Measurements from ENCODE around the gene NAA25.
"Not testable (repeated sequence)": the region's sequence is repeated elsewhere in the genome, so short reads cannot be mapped to it uniquely, and the experiment has no call there.

The NAA25 gene

DNA sequence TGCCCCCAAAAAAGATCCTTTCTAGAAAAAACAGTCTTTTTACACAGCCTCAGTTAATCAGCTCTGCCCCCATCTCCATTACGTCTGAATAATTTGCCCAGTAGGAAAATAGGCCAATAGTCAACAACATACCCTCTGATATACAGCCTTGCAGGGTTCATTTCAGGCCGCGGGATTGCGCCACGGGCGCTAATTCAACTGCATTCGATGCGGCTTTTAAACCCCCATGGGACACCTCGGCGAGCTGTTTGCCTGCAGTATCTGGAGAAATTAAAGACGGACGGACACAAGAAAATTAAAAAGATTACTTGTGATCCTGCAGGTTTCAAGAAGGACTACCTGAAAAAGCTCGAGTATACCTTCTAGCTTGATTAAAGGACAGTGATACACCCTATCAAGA is 59.2 kb downstream of the NAA25 start:
- DNase-seq, result no peak

DNA sequence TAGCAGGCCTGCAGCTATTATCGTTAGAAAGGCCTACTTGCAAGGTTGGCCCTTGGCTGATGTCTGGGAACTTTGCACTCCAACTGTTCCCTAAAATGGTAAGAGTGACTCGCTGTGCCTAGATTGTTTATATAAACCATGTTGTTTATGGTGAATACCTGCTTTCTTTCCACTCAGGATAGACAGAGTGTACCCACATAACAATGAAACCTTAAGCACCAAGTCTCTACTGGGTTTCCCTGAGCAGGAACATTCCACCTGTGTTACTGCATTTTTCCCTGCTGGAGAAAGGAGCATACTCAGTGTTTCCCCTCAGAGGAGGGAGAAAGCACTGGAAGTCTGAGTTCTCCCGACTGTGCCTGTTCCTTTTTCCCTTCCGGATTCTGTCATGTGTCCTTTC is 62.6 kb downstream of the NAA25 start:
- no peak for DNase-seq

- not testable (repeated sequence) for DNase-seq
Measured at GRCh38 chr12:112036614-112037013, 72.0 kb downstream of the NAA25 start.

- DNase-seq, result no peak
Measured at GRCh38 chr12:112035219-112035785, 73.3 kb downstream of the NAA25 start.

DNA sequence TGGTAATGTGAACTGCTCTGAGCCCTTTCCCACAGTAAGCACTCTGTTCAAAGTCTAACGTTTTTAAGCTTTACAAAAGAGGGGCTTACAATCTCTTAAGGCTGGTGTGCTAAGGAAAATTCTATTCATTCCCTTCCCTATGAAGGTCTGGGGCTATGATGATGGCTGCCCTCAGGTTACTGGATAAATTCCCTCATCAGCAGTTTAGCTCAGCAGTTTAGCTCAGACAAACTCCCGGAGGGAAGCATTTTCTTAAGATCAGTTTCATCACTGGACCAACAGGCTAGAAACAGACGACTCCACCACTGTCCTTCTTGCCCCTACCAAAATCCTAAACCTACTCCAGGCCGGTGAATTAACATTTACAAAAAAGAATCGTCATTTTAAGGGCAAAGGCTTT is 76.3 kb downstream of the NAA25 start:
- no peak for DNase-seq

- DNase-seq, result no peak
Measured at GRCh38 chr12:112031472-112031871, 77.1 kb downstream of the NAA25 start.

DNA sequence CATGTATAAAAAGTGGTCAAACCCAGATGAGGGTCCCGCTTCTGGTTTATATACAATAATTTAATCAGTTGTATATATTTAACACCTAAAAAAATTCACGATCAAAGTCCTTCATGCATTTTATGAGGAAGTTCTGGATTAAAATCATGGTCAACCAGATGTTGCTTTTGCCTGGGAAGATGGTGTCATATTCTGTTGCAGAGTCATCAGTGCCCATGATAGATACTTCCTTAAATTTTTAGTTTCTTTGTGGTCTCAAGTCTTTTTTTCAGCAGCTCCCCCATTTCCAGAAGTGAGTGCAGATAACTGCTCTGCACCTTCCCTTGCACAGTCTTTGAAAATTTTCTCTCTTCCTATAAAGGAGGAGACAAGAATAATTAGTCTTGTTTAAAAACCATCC is 79.3 kb downstream of the NAA25 start:
- no peak for DNase-seq

- no peak for DNase-seq
Measured at GRCh38 chr12:112025808-112026375, 82.7 kb downstream of the NAA25 start.

DNA sequence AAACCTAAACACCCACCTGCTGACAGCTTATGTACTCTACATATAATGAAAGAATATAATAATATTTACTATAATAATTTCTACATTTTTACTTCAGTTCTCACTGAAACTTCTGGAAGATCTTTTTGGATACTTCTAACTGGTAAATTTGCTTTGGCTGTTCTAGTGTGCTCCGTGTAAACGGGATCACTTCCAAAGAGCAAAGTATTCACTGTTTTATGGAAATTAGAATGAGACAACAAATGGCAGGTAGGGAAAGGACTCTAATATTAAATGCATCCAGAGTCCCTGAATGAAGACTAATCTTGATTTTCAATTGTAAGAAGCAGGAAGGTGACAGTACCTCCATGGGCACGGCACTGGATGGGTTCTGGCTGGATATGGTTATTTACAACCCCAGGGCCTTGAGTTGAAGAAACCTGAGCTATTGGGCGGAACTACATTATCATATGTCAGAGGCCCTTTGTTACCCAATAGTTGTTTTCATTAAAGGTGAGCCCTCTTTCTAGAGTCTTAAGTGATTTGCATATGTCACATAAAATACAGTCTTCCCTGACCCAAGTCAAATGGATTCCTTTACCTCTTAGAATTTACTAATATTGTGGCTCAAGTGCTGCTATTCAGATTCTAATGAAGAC is 84.7 kb downstream of the NAA25 start:
- DNase-seq, result no peak

DNA sequence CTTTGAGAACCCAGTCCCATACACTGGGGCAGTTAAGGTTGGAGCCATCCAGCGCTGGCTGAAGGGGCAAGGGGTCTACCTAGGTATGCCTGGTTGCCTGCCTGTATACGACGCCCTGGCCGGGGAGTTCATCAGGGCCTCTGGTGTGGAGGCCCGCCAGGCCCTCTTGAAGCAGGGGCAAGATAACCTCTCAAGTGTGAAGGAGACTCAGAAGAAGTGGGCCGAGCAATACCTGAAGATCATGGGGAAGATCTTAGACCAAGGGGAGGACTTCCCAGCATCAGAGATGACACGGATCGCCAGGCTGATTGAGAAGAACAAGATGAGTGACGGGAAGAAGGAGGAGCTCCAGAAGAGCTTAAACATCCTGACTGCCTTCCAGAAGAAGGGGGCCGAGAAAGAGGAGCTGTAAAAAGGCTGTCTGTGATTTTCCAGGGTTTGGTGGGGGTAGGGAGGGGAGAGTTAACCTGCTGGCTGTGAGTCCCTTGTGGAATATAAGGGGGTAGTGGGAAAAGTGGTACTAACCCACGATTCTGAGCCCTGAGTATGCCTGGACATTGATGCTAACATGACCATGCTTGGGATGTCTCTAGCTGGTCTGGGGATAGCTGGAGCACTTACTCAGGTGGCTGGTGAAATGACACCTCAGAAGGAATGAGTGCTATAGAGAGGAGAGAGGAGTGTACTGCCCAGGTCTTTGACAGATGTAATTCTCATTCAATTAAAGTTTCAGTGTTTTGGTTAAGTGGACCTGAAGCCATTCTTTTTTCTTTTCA is 86.2 kb downstream of the NAA25 start:
- no peak for DNase-seq

DNA sequence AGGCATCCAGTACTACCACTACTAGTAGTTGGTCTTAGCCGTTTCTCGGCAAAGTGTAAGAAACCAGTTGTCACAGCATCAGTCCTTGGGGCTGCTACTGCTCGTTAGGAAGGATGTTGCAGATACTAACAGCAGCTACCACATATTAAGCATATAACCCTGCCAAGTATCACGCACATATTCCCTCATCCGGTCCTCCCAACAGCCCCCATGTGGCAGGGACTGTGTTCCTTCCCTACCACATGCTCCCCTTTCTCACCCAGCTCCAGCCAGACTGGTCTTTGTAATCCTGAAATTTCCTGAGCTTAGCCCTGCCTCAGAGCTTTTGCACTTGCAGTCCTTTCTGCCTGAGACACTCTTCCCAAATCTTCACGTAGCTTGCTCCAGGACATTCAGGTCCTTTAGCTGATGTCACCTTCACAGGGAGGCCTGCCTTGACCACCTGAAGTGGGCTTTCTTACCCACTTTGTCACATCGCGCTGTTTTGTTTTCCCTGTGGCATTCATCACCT is 87.6 kb downstream of the NAA25 start:
- no peak for DNase-seq

GRCh38 chr12:112018571-112019237 is 89.9 kb downstream of the NAA25 start:
- DNase-seq, result no peak

DNA sequence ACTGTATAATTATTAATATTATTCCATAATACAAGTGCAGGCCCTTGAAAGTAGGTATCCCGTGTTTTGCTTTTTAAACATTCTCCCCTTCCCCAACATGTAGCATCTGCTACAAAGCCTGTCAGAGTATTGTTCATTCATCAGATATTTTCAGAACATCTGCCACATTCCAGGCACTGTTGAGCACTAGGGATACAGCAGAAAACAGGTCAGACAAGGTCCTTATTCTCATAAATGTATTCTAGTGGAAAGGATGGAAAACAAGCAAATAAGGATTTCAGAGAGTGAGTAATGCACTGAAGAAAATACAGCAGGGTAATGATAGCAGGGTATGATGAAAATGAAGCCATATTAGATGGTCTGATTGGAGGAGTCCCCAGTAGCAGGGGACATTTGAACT is 91.5 kb downstream of the NAA25 start:
- no peak for DNase-seq

DNA sequence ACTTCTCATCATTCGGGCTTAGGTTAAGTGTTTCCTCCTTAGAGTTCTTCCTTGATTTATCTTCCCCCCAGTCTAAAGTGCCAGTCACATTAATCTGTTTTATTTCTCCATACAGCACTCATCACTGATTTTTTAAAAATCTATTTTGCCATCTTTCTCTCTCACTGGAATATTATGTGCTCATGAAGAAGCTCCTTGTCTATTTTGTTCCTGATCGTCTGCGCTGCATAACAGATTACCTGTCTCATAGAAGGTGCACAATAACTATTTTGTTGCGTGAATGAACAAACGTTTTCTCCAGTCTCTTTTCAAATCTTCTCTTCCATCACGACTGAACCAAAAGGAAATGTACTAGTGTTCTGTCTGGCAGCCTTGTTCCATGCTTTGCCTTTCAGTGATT is 92.6 kb downstream of the NAA25 start:
- no peak for DNase-seq

GRCh38 chr12:112013601-112014402 is 94.8 kb downstream of the NAA25 start:
- DNase-seq, result peak; percentile 78

DNA sequence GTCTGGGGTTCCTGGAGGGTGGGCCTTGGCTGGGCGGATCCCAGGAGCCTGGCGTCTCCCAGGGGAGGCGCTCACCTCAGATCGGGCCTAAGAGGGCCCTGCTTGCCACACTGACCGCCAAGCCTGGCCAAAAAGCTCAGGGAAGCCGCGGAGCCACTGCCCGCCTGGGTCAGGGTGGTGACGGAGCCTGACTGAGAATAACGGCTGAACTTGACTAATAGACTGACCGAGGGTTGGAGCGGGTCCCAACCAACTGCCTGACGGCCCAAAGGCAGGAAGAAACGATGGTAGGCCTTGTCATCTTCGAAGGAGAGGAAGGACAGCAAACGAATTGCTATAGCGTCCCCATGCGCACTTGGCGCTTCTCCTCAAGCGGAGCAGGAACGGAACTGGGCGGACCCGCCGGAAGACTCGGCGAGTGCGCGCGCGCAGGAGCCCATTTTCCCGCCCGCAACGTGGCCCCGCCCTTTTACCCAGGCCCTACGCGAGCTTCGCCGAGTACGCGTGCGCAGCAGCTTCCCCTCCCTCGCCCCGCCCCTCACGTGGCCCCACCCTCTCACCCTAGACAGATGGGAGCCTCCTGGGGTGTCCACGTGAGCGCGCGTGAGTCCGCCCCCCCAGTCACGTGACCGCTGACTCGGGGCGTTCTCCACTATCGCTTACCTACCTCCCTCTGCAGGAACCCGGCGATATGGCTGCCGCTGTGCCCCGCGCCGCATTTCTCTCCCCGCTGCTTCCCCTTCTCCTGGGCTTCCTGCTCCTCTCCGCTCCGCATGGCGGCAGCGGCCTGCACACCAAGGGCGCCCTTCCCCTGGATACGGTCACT is 95.6 kb downstream of the NAA25 start, which contains the start of the genes ERP29 and TMEM116:
TSS of gene ERP29 (plus strand) at position 652 of the 826 bp plus-strand sequence. CDS start at position 692, 40 bp downstream.
TSS of gene TMEM116 (minus strand) at position 391 of the 826 bp plus-strand sequence. CDS start 7,895 bp downstream, outside the sequence.
- peak; percentile 100 for DNase-seq

GRCh38 chr12:112011685-112012084 is 96.9 kb downstream of the NAA25 start:
- DNase-seq, result no peak

GRCh38 chr12:112010415-112011344 is 97.9 kb downstream of the NAA25 start:
- no peak for DNase-seq

DNA sequence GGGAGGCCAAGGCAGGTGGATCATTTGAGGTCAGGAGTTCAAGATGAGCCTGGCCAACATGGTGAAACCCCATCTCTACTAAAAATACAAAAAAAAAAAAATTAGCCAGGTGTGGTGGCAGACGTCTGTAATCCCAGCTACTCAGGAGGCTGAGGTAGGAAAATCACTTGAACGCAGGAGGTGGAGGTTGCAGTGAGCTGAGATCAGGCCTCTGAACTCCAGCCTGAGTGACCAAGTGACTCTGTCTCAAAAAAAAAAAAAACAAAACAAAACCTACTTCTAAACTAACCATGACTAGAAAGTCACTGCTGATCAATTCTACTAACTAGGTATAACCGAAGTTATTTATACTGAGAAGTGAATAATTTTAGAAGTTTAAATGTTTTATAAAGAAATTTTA is 99.0 kb downstream of the NAA25 start:
- not testable (repeated sequence) for DNase-seq

DNA sequence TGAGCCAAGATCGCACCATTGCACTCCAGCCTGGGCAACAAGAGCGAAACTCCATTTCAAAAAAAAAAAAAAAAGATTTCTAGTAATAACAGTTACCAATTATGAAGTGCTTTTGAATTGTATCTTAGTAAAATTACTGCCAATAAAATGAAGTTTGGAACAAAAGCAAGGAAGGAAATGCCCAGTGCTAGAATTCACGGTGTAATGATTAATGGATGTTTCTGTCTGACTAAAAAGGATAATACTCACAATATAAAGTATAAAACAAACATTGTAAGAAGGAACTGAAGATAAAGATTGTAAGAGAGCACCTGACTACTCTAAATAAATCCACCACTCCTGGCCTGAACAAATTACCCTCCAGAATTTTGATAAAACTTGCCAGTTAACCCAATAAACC is 99.7 kb downstream of the NAA25 start:
- no peak for DNase-seq
